ENCODE results near the gene GTF2H2C_2.
"Not testable (repeated sequence)": the region's sequence is repeated elsewhere in the genome, so short reads cannot be mapped to it uniquely, and the experiment has no call there.

The GTF2H2C_2 gene

GRCh38 chr5:70415117-70415516 lies at the start of gene GTF2H2C_2:
TSS of gene GTF2H2C_2 (plus strand) at chr5:70415368.
- not testable (repeated sequence) for DNase-seq (ENCODE audit: low read depth)

- DNase-seq (ENCODE audit: low read depth), result peak; percentile 24
Observed at GRCh38 chr5:70400984-70401686, 14.0 kb upstream of the GTF2H2C_2 start.

- DNase-seq (ENCODE audit: low read depth), result not testable (repeated sequence)
Observed at GRCh38 chr5:70421322-70421721, 6.2 kb downstream of the GTF2H2C_2 start.

- not testable (repeated sequence) for DNase-seq (ENCODE audit: low read depth)
Observed at GRCh38 chr5:70423215-70423614, 8.0 kb downstream of the GTF2H2C_2 start.

GRCh38 chr5:70438518-70438917 lies 23.4 kb downstream of the GTF2H2C_2 start:
- DNase-seq (ENCODE audit: low read depth), result not testable (repeated sequence)

GRCh38 chr5:70449565-70449964 lies 34.4 kb downstream of the GTF2H2C_2 start:
- DNase-seq (ENCODE audit: low read depth), result not testable (repeated sequence)

GRCh38 chr5:70451249-70451984 lies 36.2 kb downstream of the GTF2H2C_2 start:
- not testable (repeated sequence) for DNase-seq (ENCODE audit: low read depth)

- not testable (repeated sequence) for DNase-seq (ENCODE audit: low read depth)
Observed at GRCh38 chr5:70457093-70457492, 41.9 kb downstream of the GTF2H2C_2 start.

- DNase-seq (ENCODE audit: low read depth), result not testable (repeated sequence)
Observed at GRCh38 chr5:70459188-70459587, 44.0 kb downstream of the GTF2H2C_2 start.

- DNase-seq (ENCODE audit: low read depth), result not testable (repeated sequence)
Observed at GRCh38 chr5:70461984-70462383, 46.8 kb downstream of the GTF2H2C_2 start.

- not testable (repeated sequence) for DNase-seq (ENCODE audit: low read depth)
Observed at GRCh38 chr5:70464019-70464637, 49.0 kb downstream of the GTF2H2C_2 start.

- not testable (repeated sequence) for DNase-seq (ENCODE audit: low read depth)
Observed at GRCh38 chr5:70469926-70470509, 54.9 kb downstream of the GTF2H2C_2 start.

Data from activated T-cell treated with anti-CD3 and anti-CD28 coated beads for 1 hour (primary cell).